CD8-positive, alpha-beta memory T cell (primary cell): ENCODE results near the gene PRSS53. TPM values are rescaled to one million over a fixed set of nuclear protein-coding genes. Genes with fewer than 3 reads are reported as not detected.
A peak's percentile ranks its signal among the peaks of the same experiment; 100 is the strongest.

Experiments used
- CTCF ChIA-PET: fragments of 350-600 bp; sonication (Branson Sonifier 250); formaldehyde crosslinking; loops from one replicate; lab custom pipeline; 2021; ENCODE audit warnings: antibody characterized with exemption; lab: Charles Lee
- POLR2A ChIA-PET: fragments of 350-600 bp; sonication (Branson Sonifier 250); formaldehyde crosslinking; loops from one replicate; lab custom pipeline; 2021; ENCODE audit warnings: antibody characterized with exemption; lab: Charles Lee
- DNase-seq, 5 donors: peaks; one replicate each; pipeline versions ENCODE4 v3.0.0 to v3.0.0-alpha.2; 2020 to 2022; ENCODE audit warnings: mixed read lengths in 1 of 5
- H3K27ac ChIP-seq: one replicate; pipeline ENCODE4 v1.7.0; 2013; ENCODE audit warnings: low read depth, mild to moderate bottlenecking, low read length, moderate library complexity
- H3K27me3 ChIP-seq: 2 replicates; pipeline ENCODE4 v1.7.0; 2013; ENCODE audit warnings: low read length, mild to moderate bottlenecking; ENCODE audit not compliant: insufficient read depth, poor library complexity, severe bottlenecking
- H3K36me3 ChIP-seq: 2 replicates; pipeline ENCODE4 v1.7.0; 2013; ENCODE audit warnings: mild to moderate bottlenecking, low read length, moderate library complexity; ENCODE audit not compliant: insufficient read depth
- H3K4me1 ChIP-seq: 2 replicates; pipeline ENCODE4 v1.7.0; 2013; ENCODE audit warnings: mild to moderate bottlenecking, low read length, moderate library complexity; ENCODE audit not compliant: insufficient read depth
- H3K4me3 ChIP-seq: 2 replicates; pipeline ENCODE4 v1.7.0; 2013; ENCODE audit warnings: mild to moderate bottlenecking, low read length
- H3K9me3 ChIP-seq: 2 replicates; pipeline ENCODE4 v1.7.0; 2013; ENCODE audit warnings: mild to moderate bottlenecking, low read length
- H3K27ac Mint-ChIP-seq, 8 donors: one replicate each; pipeline ENCODE4 v1.8.0; 2020 to 2021; ENCODE audit warnings: mixed read lengths in 8 of 8, mild to moderate bottlenecking in 6 of 8, inconsistent platforms in 3 of 8, moderate library complexity in 3 of 8
- H3K27me3 Mint-ChIP-seq, 2 donors: one replicate each; pipeline ENCODE4 v1.8.0; 2020 to 2021; ENCODE audit warnings: mixed read lengths in 2 of 2, mild to moderate bottlenecking in 1 of 2, moderate library complexity in 1 of 2
- H3K36me3 Mint-ChIP-seq, 3 donors: one replicate each; pipeline ENCODE4 v1.8.0; 2020 to 2021; ENCODE audit warnings: mixed read lengths in 3 of 3, inconsistent platforms in 1 of 3, mild to moderate bottlenecking in 1 of 3
- H3K4me1 Mint-ChIP-seq, 3 donors: one replicate each; pipeline ENCODE4 v1.8.0; 2020 to 2021; ENCODE audit warnings: mixed read lengths in 3 of 3, inconsistent platforms in 1 of 3, mild to moderate bottlenecking in 1 of 3
- H3K4me3 Mint-ChIP-seq, 7 donors: one replicate each; pipeline ENCODE4 v1.8.0; 2020 to 2021; ENCODE audit warnings: mixed read lengths in 7 of 7, mild to moderate bottlenecking in 6 of 7, moderate library complexity in 4 of 7, inconsistent platforms in 2 of 7
- H3K9me3 Mint-ChIP-seq, 5 donors: one replicate each; pipeline ENCODE4 v1.8.0; 2020 to 2022; ENCODE audit warnings: mixed read lengths in 5 of 5, mild to moderate bottlenecking in 3 of 5, moderate library complexity in 2 of 5, inconsistent platforms in 1 of 5
- polyA plus RNA-seq: library from polyadenylated mRNA; unstranded; fragments of 300-500 nt; fragmentation: Illumina TruSeq; gene quantifications from one replicate; pipeline ENCODE4 v1.2.3, GENCODE V29; 2021
- total RNA-seq, 2 experiments: library from RNA; stranded (reverse); gene quantifications; one replicate each; pipeline ENCODE4 v1.2.3, GENCODE V29; 2021

Gene PRSS53
- total and polyA plus RNA-seq, 3 experiments from 2014 or later: 0.59 to 4.6 (median 3.3) TPM

- peaks cover 0 to 22% (median 1%) of the 10 kb centered on the region in 3 donors for H3K36me3 Mint-ChIP-seq
- no peaks in the 10 kb centered on the region for H3K9me3 ChIP-seq
- H3K27ac ChIP-seq: peak overlapping the region; percentile 0
- H3K4me3 ChIP-seq: peak overlapping the region; percentile 23
- ChIA-PET POLR2A (interaction anchor here (0.6 to 3.8 kb wide), 3 partner anchors 9 to 114 kb away, joined by 3 to 14 read pairs (median 5); partner anchors contain the start of genes ZNF646 and ZNF668), CTCF (interaction anchor here (2.1 kb wide), 1 partner anchor 10 kb away, joined by 8 read pairs; the partner anchor contains the start of genes ZNF646 and ZNF668)
- peak overlapping the region in 7 of 8 donors; percentile 70 to 94 (median 87) for H3K27ac Mint-ChIP-seq
- no peaks in the 10 kb centered on the region for H3K36me3 ChIP-seq
- no peaks in the 10 kb centered on the region for H3K27me3 Mint-ChIP-seq
- no peaks in the 10 kb centered on the region for H3K27me3 ChIP-seq
- H3K4me1 ChIP-seq: peaks cover 50% of the 10 kb centered on the region
- H3K4me3 Mint-ChIP-seq: peak overlapping the region; percentile 78 to 92 (median 85)
- no peak for DNase-seq
- no peaks in the 10 kb centered on the region for H3K9me3 Mint-ChIP-seq
- peaks cover 51 to 69% (median 68%) of the 10 kb centered on the region in 3 donors for H3K4me1 Mint-ChIP-seq
Measured at GRCh38 chr16:31063495-31063842, 25.3 kb downstream of the PRSS53 start.

GRCh38 chr16:31061813-31062440 is 26.8 kb downstream of the PRSS53 start:
- H3K27ac Mint-ChIP-seq: peak overlapping the region in 1 of 8 donors; percentile 54
- no peak overlapping the region for H3K27ac ChIP-seq
- H3K9me3 ChIP-seq: no peaks in the 10 kb centered on the region
- H3K36me3 Mint-ChIP-seq: peaks cover 0 to 24% (median 1%) of the 10 kb centered on the region in 3 donors
- peaks cover 45 to 60% (median 59%) of the 10 kb centered on the region in 3 donors for H3K4me1 Mint-ChIP-seq
- no peaks in the 10 kb centered on the region for H3K36me3 ChIP-seq
- H3K4me1 ChIP-seq: peaks cover 50% of the 10 kb centered on the region
- no peak overlapping the region for H3K4me3 ChIP-seq
- H3K4me3 Mint-ChIP-seq: peak overlapping the region in 4 of 7 donors; percentile 7 to 61 (median 14)
- H3K27me3 ChIP-seq: no peaks in the 10 kb centered on the region
- ChIA-PET POLR2A (interaction anchor here (0.6 to 3.8 kb wide), 4 partner anchors 11 to 116 kb away, joined by 3 to 14 read pairs (median 4); partner anchors contain the start of genes ZNF646 and ZNF668), CTCF (no interaction called here)
- H3K9me3 Mint-ChIP-seq: no peaks in the 10 kb centered on the region
- no peaks in the 10 kb centered on the region for H3K27me3 Mint-ChIP-seq
- no peak for DNase-seq

- Histone ChIP-seq H3K9me3 (no peaks in the 10 kb centered on the region), H3K27ac (no peak overlapping the region), H3K27me3 (no peaks in the 10 kb centered on the region), H3K36me3 (no peaks in the 10 kb centered on the region), H3K4me1 (peaks cover 48% of the 10 kb centered on the region), H3K4me3 (no peak overlapping the region)
- ChIA-PET CTCF (no interaction called here), POLR2A (interaction anchor here (0.6 kb wide), 1 partner anchor 10 kb away, joined by 3 read pairs; no protein-coding TSS in a partner anchor)
- no peak for DNase-seq
- Mint-ChIP-seq H3K27me3 (no peaks in the 10 kb centered on the region), H3K36me3 (peaks cover 0 to 24% (median 1%) of the 10 kb centered on the region in 3 donors), H3K27ac (peak overlapping the region in 2 of 8 donors; percentile 36 to 54), H3K4me1 (peaks cover 40 to 55% (median 53%) of the 10 kb centered on the region in 3 donors), H3K4me3 (no peak overlapping the region), H3K9me3 (no peaks in the 10 kb centered on the region)
Measured at GRCh38 chr16:31061126-31061812, 27.5 kb downstream of the PRSS53 start.

- peaks cover 0 to 3% of the 10 kb centered on the region in 2 donors for H3K27me3 Mint-ChIP-seq
- CTCF ChIA-PET: interaction anchor here (0.7 to 1.4 kb wide), 3 partner anchors 10 to 18 kb away, joined by 3 read pairs; partner anchors contain the start of gene ZNF668
- H3K36me3 Mint-ChIP-seq: peaks cover 0 to 9% (median 1%) of the 10 kb centered on the region in 3 donors
- Histone ChIP-seq H3K27ac (no peak overlapping the region), H3K9me3 (no peaks in the 10 kb centered on the region), H3K4me1 (no peaks in the 10 kb centered on the region), H3K36me3 (no peaks in the 10 kb centered on the region), H3K27me3 (no peaks in the 10 kb centered on the region), H3K4me3 (no peak overlapping the region)
- no peak overlapping the region for H3K4me3 Mint-ChIP-seq
- H3K27ac Mint-ChIP-seq: peak overlapping the region in 1 of 8 donors; percentile 34
- H3K9me3 Mint-ChIP-seq: no peaks in the 10 kb centered on the region
- H3K4me1 Mint-ChIP-seq: peaks cover 5 to 11% (median 9%) of the 10 kb centered on the region in 3 donors
- no peak for DNase-seq
- POLR2A ChIA-PET: interaction anchor here (0.7 kb wide), 1 partner anchor 284 kb away, joined by 4 read pairs; no protein-coding TSS in a partner anchor
Measured at GRCh38 chr16:31055613-31056012, 33.1 kb downstream of the PRSS53 start.

- Histone ChIP-seq H3K27me3 (no peaks in the 10 kb centered on the region), H3K4me3 (no peak overlapping the region), H3K9me3 (no peaks in the 10 kb centered on the region), H3K4me1 (no peaks in the 10 kb centered on the region), H3K36me3 (no peaks in the 10 kb centered on the region), H3K27ac (no peak overlapping the region)
- no peak overlapping the region for H3K4me3 Mint-ChIP-seq
- no peaks in the 10 kb centered on the region for H3K36me3 Mint-ChIP-seq
- H3K4me1 Mint-ChIP-seq: peaks cover 0 to 3% (median 1%) of the 10 kb centered on the region in 3 donors
- ChIA-PET POLR2A (no interaction called here), CTCF (no interaction called here)
- no peak for DNase-seq
- peaks cover 0 to 3% of the 10 kb centered on the region in 2 donors for H3K27me3 Mint-ChIP-seq
- no peaks in the 10 kb centered on the region for H3K9me3 Mint-ChIP-seq
- peak overlapping the region in 2 of 8 donors; percentile 19 to 30 for H3K27ac Mint-ChIP-seq
Measured at GRCh38 chr16:31052114-31052513, 36.6 kb downstream of the PRSS53 start.

- ChIA-PET POLR2A (interaction anchor here (0.6 to 0.7 kb wide), 4 partner anchors 11 to 174 kb away, joined by 3 to 10 read pairs (median 6); no protein-coding TSS in a partner anchor), CTCF (no interaction called here)
- no peak for DNase-seq
- H3K36me3 Mint-ChIP-seq: no peaks in the 10 kb centered on the region
- no peaks in the 10 kb centered on the region for H3K27me3 ChIP-seq
- no peak overlapping the region for H3K27ac ChIP-seq
- no peaks in the 10 kb centered on the region for H3K36me3 ChIP-seq
- no peaks in the 10 kb centered on the region for H3K9me3 Mint-ChIP-seq
- peaks cover 0 to 4% (median 3%) of the 10 kb centered on the region in 3 donors for H3K4me1 Mint-ChIP-seq
- no peak overlapping the region for H3K27ac Mint-ChIP-seq
- H3K9me3 ChIP-seq: no peaks in the 10 kb centered on the region
- no peak overlapping the region for H3K4me3 ChIP-seq
- peaks cover 0 to 3% of the 10 kb centered on the region in 2 donors for H3K27me3 Mint-ChIP-seq
- H3K4me3 Mint-ChIP-seq: no peak overlapping the region
- no peaks in the 10 kb centered on the region for H3K4me1 ChIP-seq
Measured at GRCh38 chr16:31050280-31051030, 38.3 kb downstream of the PRSS53 start.

GRCh38 chr16:31043898-31044481 is 44.8 kb downstream of the PRSS53 start:
- Mint-ChIP-seq H3K4me1 (peaks cover 0 to 2% (median 0%) of the 10 kb centered on the region in 3 donors), H3K9me3 (no peaks in the 10 kb centered on the region), H3K27me3 (no peaks in the 10 kb centered on the region), H3K4me3 (no peak overlapping the region), H3K36me3 (peaks cover 3 to 35% (median 5%) of the 10 kb centered on the region in 3 donors), H3K27ac (peak overlapping the region in 1 of 8 donors; percentile 41)
- Histone ChIP-seq H3K4me1 (no peaks in the 10 kb centered on the region), H3K27ac (no peak overlapping the region), H3K4me3 (no peak overlapping the region), H3K9me3 (no peaks in the 10 kb centered on the region), H3K27me3 (no peaks in the 10 kb centered on the region), H3K36me3 (peaks cover 2% of the 10 kb centered on the region)
- ChIA-PET CTCF (no interaction called here), POLR2A (no interaction called here)
- DNase-seq: no peak
